T-cell (primary cell): ENCODE measurements around the gene SGTB. TPM values are rescaled to one million over a fixed set of nuclear protein-coding genes. Genes with fewer than 3 reads are reported as not detected.

Experiments
- ATAC-seq, 4 experiments: fragments of 200-7000 bp in 3 of 4; fragments of 150-1000 bp in 1 of 4; cut with Tn5 transposase; replicated peaks in 1 of 4; 1 replicate in 3 of 4; 2 replicates in 1 of 4; pipeline ENCODE4 v1.10.0; 2021; ENCODE audit warnings: moderate library complexity in 3 of 4, mild to moderate bottlenecking in 2 of 4, moderate number of reproducible peaks in 1 of 4
- CTCF ChIA-PET, 2 donors: fragments of 300-600 bp; sonication (Branson Sonifier 250); formaldehyde crosslinking; loops; one replicate each; lab custom pipeline; 2022; ENCODE audit warnings: antibody characterized with exemption in 2 of 2; lab: Charles Lee
- POLR2A ChIA-PET, 2 donors: fragments of 300-600 bp; sonication (Branson Sonifier 250); formaldehyde crosslinking; loops; one replicate each; lab custom pipeline; 2022; ENCODE audit warnings: antibody characterized with exemption in 2 of 2; lab: Charles Lee
- DNase-seq, 35 experiments: peaks; one replicate each; pipeline versions ENCODE4 v3.0.0 to v3.0.0-alpha.2; 2013 to 2023
- H3K27ac ChIP-seq: one replicate; pipeline ENCODE4 v1.5.1; 2013; ENCODE audit warnings: low read length
- H3K27me3 ChIP-seq, 2 experiments: replicated peaks in 1 of 2; 1 replicate in 1 of 2; 2 replicates in 1 of 2; pipeline versions ENCODE4 v1.6.1 to v1.7.0; 2013; ENCODE audit warnings: low read length in 1 of 2, mixed read lengths in 1 of 2; ENCODE audit not compliant: control insufficient read depth in 2 of 2, insufficient read depth in 2 of 2; ENCODE audit errors: extremely low read depth in 1 of 2
- H3K36me3 ChIP-seq, 2 donors: 1 replicate in 1 of 2; 2 replicates in 1 of 2; pipeline versions ENCODE4 v1.6.1 to v1.7.0; 2013; ENCODE audit warnings: low read length in 1 of 2; ENCODE audit not compliant: control insufficient read depth in 2 of 2, insufficient read depth in 1 of 2; ENCODE audit errors: extremely low read depth in 1 of 2
- H3K4me1 ChIP-seq, 2 experiments: 1 replicate in 1 of 2; 2 replicates in 1 of 2; pipeline versions ENCODE4 v1.6.1 to v1.7.0; 2013; ENCODE audit warnings: low read length in 2 of 2, mixed read lengths in 1 of 2; ENCODE audit not compliant: insufficient read depth in 2 of 2, control insufficient read depth in 1 of 2; ENCODE audit errors: extremely low read depth in 1 of 2
- H3K4me3 ChIP-seq, 2 donors: 1 replicate in 1 of 2; 2 replicates in 1 of 2; pipeline versions ENCODE4 v1.5.1 to v1.7.0; 2013; ENCODE audit warnings: mild to moderate bottlenecking in 2 of 2, low read length in 1 of 2, moderate library complexity in 1 of 2; ENCODE audit not compliant: control insufficient read depth in 1 of 2; ENCODE audit errors: extremely low read depth in 1 of 2
- H3K9me3 ChIP-seq: 2 replicates; pipeline ENCODE4 v1.7.0; 2013
- H3K27ac Mint-ChIP-seq, 2 donors: one replicate each; pipeline ENCODE4 v1.8.0; 2020 to 2021; ENCODE audit warnings: mild to moderate bottlenecking in 2 of 2, mixed read lengths in 2 of 2
- H3K27me3 Mint-ChIP-seq, 2 donors: one replicate each; pipeline ENCODE4 v1.8.0; 2021 to 2022; ENCODE audit warnings: mixed read lengths in 2 of 2
- H3K36me3 Mint-ChIP-seq: one replicate; pipeline ENCODE4 v1.8.0; 2021; ENCODE audit warnings: mixed read lengths
- H3K4me1 Mint-ChIP-seq, 3 donors: one replicate each; pipeline ENCODE4 v1.8.0; 2020 to 2022; ENCODE audit warnings: mixed read lengths in 3 of 3, mild to moderate bottlenecking in 1 of 3
- H3K4me3 Mint-ChIP-seq, 3 donors: one replicate each; pipeline ENCODE4 v1.8.0; 2020 to 2022; ENCODE audit warnings: mild to moderate bottlenecking in 3 of 3, mixed read lengths in 3 of 3, moderate library complexity in 3 of 3
- H3K9me3 Mint-ChIP-seq, 3 donors: one replicate each; pipeline ENCODE4 v1.8.0; 2020 to 2022; ENCODE audit warnings: mixed read lengths in 3 of 3
- WGBS: methylation state at CpG from one replicate; pipeline ENCODE4 v1.1.5; 2013; ENCODE audit warnings: missing lambda C conversion rate; ENCODE audit not compliant: insufficient coverage; 5-methylcytosine and 5-hydroxymethylcytosine counted together
- total RNA-seq, 35 experiments: library from RNA in 6 of 35; stranded (reverse) in 6 of 35; fragments of 120-200 nt in 1 of 35; gene quantifications; one replicate each; pipeline versions ENCODE4 v1.2.1 to v1.2.4 and lab custom pipeline; 2013 to 2026

The SGTB gene
- total RNA-seq, 5 donors from 2014 or later (not counting 1 experiment from before 2014, with no cell fraction given), result 28.7 to 60.1 (median 35.0) TPM

- H3K27me3 ChIP-seq, result no peaks in the 10 kb centered on the region
- H3K9me3 Mint-ChIP-seq, result peaks cover 0 to 6% (median 4%) of the 10 kb centered on the region in 3 donors
- no peak overlapping the region for H3K4me3 Mint-ChIP-seq
- no peak overlapping the region for H3K27ac ChIP-seq
- peaks cover 0 to 2% (median 0%) of the 10 kb centered on the region in 3 donors for H3K4me1 Mint-ChIP-seq
- H3K27me3 Mint-ChIP-seq, result no peaks in the 10 kb centered on the region
- no peak overlapping the region for H3K27ac Mint-ChIP-seq
- H3K4me1 ChIP-seq, result peaks cover 0 to 3% of the 10 kb centered on the region in 2 experiments
- H3K4me3 ChIP-seq, result no peak overlapping the region
- H3K36me3 Mint-ChIP-seq, result peaks cover 12% of the 10 kb centered on the region
- ChIA-PET POLR2A (interaction anchor here in 1 of 2 donors (0.6 kb wide), 1 partner anchor 140 kb away, joined by 4 read pairs; no protein-coding TSS in a partner anchor), CTCF (no interaction called here)
- WGBS, result 100% methylated on average over 1 of the region's 2 CpGs
- ATAC-seq, result no peak
- no peaks in the 10 kb centered on the region for H3K36me3 ChIP-seq
- DNase-seq, result no peak
- H3K9me3 ChIP-seq, result no peaks in the 10 kb centered on the region
These were observed 44.3 kb upstream of the SGTB start for GRCh38 chr5:65766175-65766574.

GRCh38 chr5:65765582-65765981 lies 43.7 kb upstream of the SGTB start:
- DNase-seq (no peak), ATAC-seq (no peak)
- Histone ChIP-seq H3K27ac (no peak overlapping the region), H3K4me3 (no peak overlapping the region), H3K9me3 (no peaks in the 10 kb centered on the region), H3K36me3 (no peaks in the 10 kb centered on the region), H3K4me1 (peaks cover 0 to 5% of the 10 kb centered on the region in 2 experiments), H3K27me3 (no peaks in the 10 kb centered on the region)
- WGBS, result no CpG with 5 or more reads among the region's 1 CpG
- CTCF ChIA-PET, result no interaction called here
- Mint-ChIP-seq H3K4me1 (peaks cover 3 to 6% (median 5%) of the 10 kb centered on the region in 3 donors), H3K27ac (no peak overlapping the region), H3K27me3 (no peaks in the 10 kb centered on the region), H3K9me3 (peaks cover 0 to 6% (median 4%) of the 10 kb centered on the region in 3 donors), H3K4me3 (no peak overlapping the region), H3K36me3 (peaks cover 12% of the 10 kb centered on the region)
- POLR2A ChIA-PET, result interaction anchor here in 1 of 2 donors (0.6 kb wide), 1 partner anchor 140 kb away, joined by 4 read pairs; no protein-coding TSS in a partner anchor

- ATAC-seq (no peak), DNase-seq (no peak)
- Histone ChIP-seq H3K4me1 (peaks cover 0 to 9% of the 10 kb centered on the region in 2 experiments), H3K9me3 (no peaks in the 10 kb centered on the region), H3K27me3 (no peaks in the 10 kb centered on the region), H3K27ac (no peak overlapping the region), H3K4me3 (no peak overlapping the region), H3K36me3 (no peaks in the 10 kb centered on the region)
- peaks cover 3 to 6% (median 5%) of the 10 kb centered on the region in 3 donors for H3K4me1 Mint-ChIP-seq
- POLR2A ChIA-PET, result no interaction called here
- H3K36me3 Mint-ChIP-seq, result peaks cover 6% of the 10 kb centered on the region
- no CpG with 5 or more reads among the region's 1 CpG for WGBS
- CTCF ChIA-PET, result interaction anchor here in 1 of 2 donors (1.4 to 2.1 kb wide), 2 partner anchors 419 to 544 kb away, joined by 5 to 11 read pairs; no protein-coding TSS in a partner anchor
- no peak overlapping the region for H3K27ac Mint-ChIP-seq
- H3K4me3 Mint-ChIP-seq, result no peak overlapping the region
- H3K27me3 Mint-ChIP-seq, result no peaks in the 10 kb centered on the region
- H3K9me3 Mint-ChIP-seq, result no peaks in the 10 kb centered on the region
These were observed 40.3 kb upstream of the SGTB start for GRCh38 chr5:65762234-65762633.

GRCh38 chr5:65760504-65761275 lies 38.8 kb upstream of the SGTB start:
- Mint-ChIP-seq H3K4me1 (peaks cover 3 to 6% (median 5%) of the 10 kb centered on the region in 3 donors), H3K27me3 (no peaks in the 10 kb centered on the region), H3K4me3 (no peak overlapping the region), H3K27ac (no peak overlapping the region), H3K36me3 (peaks cover 2% of the 10 kb centered on the region), H3K9me3 (no peaks in the 10 kb centered on the region)
- H3K4me3 ChIP-seq, result no peak overlapping the region
- ATAC-seq (peak; percentile 95 to 100 (median 100)), DNase-seq (peak; percentile 29 to 82 (median 61))
- H3K36me3 ChIP-seq, result no peaks in the 10 kb centered on the region
- no peak overlapping the region for H3K27ac ChIP-seq
- no peaks in the 10 kb centered on the region for H3K9me3 ChIP-seq
- H3K4me1 ChIP-seq, result peaks cover 0 to 9% of the 10 kb centered on the region in 2 experiments
- 33% methylated on average over 2 of the region's 2 CpGs for WGBS
- POLR2A ChIA-PET, result interaction anchor here in 1 of 2 donors (1.2 kb wide), 1 partner anchor 410 kb away, joined by 5 read pairs; no protein-coding TSS in a partner anchor
- CTCF ChIA-PET, result interaction anchor here (0.5 to 2.1 kb wide), 23 partner anchors 10 to 1485 kb away, joined by 3 to 11 read pairs (median 3); no protein-coding TSS in a partner anchor
- no peaks in the 10 kb centered on the region for H3K27me3 ChIP-seq

GRCh38 chr5:65758546-65759144 lies 36.7 kb upstream of the SGTB start:
- no peak overlapping the region for H3K27ac Mint-ChIP-seq
- CTCF ChIA-PET, result interaction anchor here in 1 of 2 donors (0.5 kb wide), 1 partner anchor 272 kb away, joined by 4 read pairs; no protein-coding TSS in a partner anchor
- WGBS, result 80% methylated on average over 3 of the region's 4 CpGs

GRCh38 chr5:65753189-65753588 lies 31.3 kb upstream of the SGTB start:
- H3K4me3 ChIP-seq, result no peak overlapping the region
- H3K36me3 ChIP-seq, result no peaks in the 10 kb centered on the region
- no peak for DNase-seq
- Mint-ChIP-seq H3K27ac (no peak overlapping the region), H3K27me3 (no peaks in the 10 kb centered on the region), H3K4me3 (no peak overlapping the region), H3K9me3 (no peaks in the 10 kb centered on the region), H3K4me1 (peaks cover 4 to 11% (median 5%) of the 10 kb centered on the region in 3 donors), H3K36me3 (no peaks in the 10 kb centered on the region)
- H3K27me3 ChIP-seq, result no peaks in the 10 kb centered on the region
- H3K27ac ChIP-seq, result no peak overlapping the region
- no peak for ATAC-seq
- H3K9me3 ChIP-seq, result no peaks in the 10 kb centered on the region
- CTCF ChIA-PET, result interaction anchor here (0.6 to 0.7 kb wide), 3 partner anchors 269 to 981 kb away, joined by 3 to 4 read pairs (median 4); no protein-coding TSS in a partner anchor
- 95% methylated on average over 3 of the region's 8 CpGs for WGBS
- H3K4me1 ChIP-seq, result no peaks in the 10 kb centered on the region
- POLR2A ChIA-PET, result no interaction called here

More at GRCh38 chr5:65758546-65759144, 36.7 kb upstream of the SGTB start:
- no peaks in the 10 kb centered on the region for H3K27me3 Mint-ChIP-seq
- Histone ChIP-seq H3K4me1 (peaks cover 0 to 9% of the 10 kb centered on the region in 2 experiments), H3K27ac (no peak overlapping the region), H3K36me3 (no peaks in the 10 kb centered on the region), H3K9me3 (no peaks in the 10 kb centered on the region), H3K27me3 (no peaks in the 10 kb centered on the region), H3K4me3 (no peak overlapping the region)
- DNase-seq (no peak), ATAC-seq (no peak)
- H3K4me1 Mint-ChIP-seq, result peaks cover 3 to 6% (median 5%) of the 10 kb centered on the region in 3 donors
- peaks cover 2% of the 10 kb centered on the region for H3K36me3 Mint-ChIP-seq
- H3K4me3 Mint-ChIP-seq, result no peak overlapping the region
- POLR2A ChIA-PET, result no interaction called here
- no peaks in the 10 kb centered on the region for H3K9me3 Mint-ChIP-seq
